HepG2 (cell line): ENCODE measurements around the gene GCLC. TPM values are rescaled to one million over a fixed set of nuclear protein-coding genes. Genes with fewer than 3 reads are reported as not detected.
A peak's percentile ranks its signal among the peaks of the same experiment; 100 is the strongest.

Experiments used
- CBFB ChIP-seq: sonication (generic); formaldehyde crosslinking; IDR thresholded peaks from 2 replicates; pipeline ENCODE4 v1.4.0; 2020; ENCODE audit warnings: missing genetic modification reagents
- DMAP1 ChIP-seq: IDR thresholded peaks from 2 replicates; pipeline ENCODE4 v1.6.1; 2016
- EEA1 ChIP-seq: sonication (generic); formaldehyde crosslinking; IDR thresholded peaks from 2 replicates; pipeline ENCODE4 v1.5.1; 2020; ENCODE audit warnings: mild to moderate bottlenecking, missing genetic modification reagents, borderline replicate concordance
- ISX ChIP-seq: sonication (generic); formaldehyde crosslinking; conservative IDR thresholded peaks from 2 replicates; pipeline ENCODE4 v1.5.0; 2020; ENCODE audit warnings: missing genetic modification reagents
- MBNL3 ChIP-seq: fragments of 250-450 bp; sonication (Bioruptor Pico); conservative IDR thresholded peaks from 2 replicates; pipeline ENCODE4 v1.8.0; 2022; ENCODE audit warnings: mild to moderate bottlenecking, inconsistent platforms
- MTA3 ChIP-seq: sonication (generic); formaldehyde crosslinking; IDR thresholded peaks from 2 replicates; pipeline ENCODE4 v1.4.0; 2020; ENCODE audit warnings: missing genetic modification reagents
- PAF1 ChIP-seq: IDR thresholded peaks from 2 replicates; pipeline ENCODE4 v1.6.1; 2016; ENCODE audit warnings: missing genetic modification reagents, missing compliant biosample characterization
- SKI ChIP-seq: fragments of 450-650 bp; IDR thresholded peaks from one replicate; pipeline ENCODE4 v1.6.1; 2018; ENCODE audit warnings: mild to moderate bottlenecking; ENCODE audit not compliant: partially characterized antibody
- SP2 ChIP-seq: sonication (generic); formaldehyde crosslinking; IDR thresholded peaks from 2 replicates; pipeline ENCODE4 v1.5.1; 2020; ENCODE audit warnings: mild to moderate bottlenecking, missing genetic modification reagents
- SPEN ChIP-seq: sonication (generic); formaldehyde crosslinking; IDR thresholded peaks from 2 replicates; pipeline ENCODE4 v1.5.1; 2020; ENCODE audit warnings: low read depth, mild to moderate bottlenecking, missing genetic modification reagents
- ZIK1 ChIP-seq: sonication (generic); formaldehyde crosslinking; IDR thresholded peaks from 2 replicates; pipeline ENCODE4 v1.5.0; 2020; ENCODE audit warnings: mild to moderate bottlenecking, low read depth, missing genetic modification reagents, borderline replicate concordance
- ZNF335 ChIP-seq: sonication (generic); formaldehyde crosslinking; IDR thresholded peaks from 2 replicates; pipeline ENCODE4 v1.4.0; 2020; ENCODE audit warnings: missing genetic modification reagents
- ZNF530 ChIP-seq: sonication (generic); formaldehyde crosslinking; IDR thresholded peaks from 2 replicates; pipeline ENCODE4 v1.5.0; 2020; ENCODE audit warnings: low read depth, mild to moderate bottlenecking, missing genetic modification reagents
- ZNF607 ChIP-seq: sonication (generic); formaldehyde crosslinking; IDR thresholded peaks from 2 replicates; pipeline ENCODE4 v1.5.1; 2020; ENCODE audit warnings: missing genetic modification reagents, mild to moderate bottlenecking, borderline replicate concordance
- ZNF761 ChIP-seq: sonication (generic); formaldehyde crosslinking; conservative IDR thresholded peaks from 2 replicates; pipeline ENCODE4 v1.4.0; 2020; ENCODE audit warnings: mild to moderate bottlenecking, missing genetic modification reagents
- polyA plus RNA-seq, 8 experiments: library from polyadenylated mRNA; depleted of rRNA in 3 of 8; stranded (reverse) in 7 of 8; unstranded in 1 of 8; fragments of >200 nt; fragmentation: Illumina TruSeq in 4 of 8; extraction: Trizol in 4 of 8; gene quantifications; 2 replicates each; pipeline versions ENCODE4 v1.2.1 to v1.2.3, GENCODE V29; 2011 to 2016; ENCODE audit warnings: low read depth in 4 of 8, missing spikeins in 1 of 8, mixed read lengths in 1 of 8; ENCODE audit not compliant: insufficient read depth in 1 of 8
- total RNA-seq, 5 experiments: library from RNA; depleted of rRNA; stranded (reverse); fragments of >200 nt; fragmentation: Illumina TruSeq; extraction: Trizol; gene quantifications; 2 replicates each; pipeline ENCODE4 v1.2.3, GENCODE V29; 2016; ENCODE audit warnings: low read depth in 1 of 5
- TF ChIP-seq, protein P1 (sequence below): sonication (generic); formaldehyde crosslinking; IDR thresholded peaks from 2 replicates; pipeline ENCODE4 v1.5.0; 2020; ENCODE audit warnings: mild to moderate bottlenecking, low read depth, missing genetic modification reagents, borderline replicate concordance
- TF ChIP-seq, protein P2 (sequence below): sonication (generic); formaldehyde crosslinking; IDR thresholded peaks from 2 replicates; pipeline ENCODE4 v1.8.1; 2023; ENCODE audit warnings: mild to moderate bottlenecking, moderate library complexity, missing genetic modification reagents
- TF ChIP-seq, protein P3 (sequence below): sonication (generic); formaldehyde crosslinking; IDR thresholded peaks from 2 replicates; pipeline ENCODE4 v1.5.0; 2020; ENCODE audit warnings: mild to moderate bottlenecking, missing genetic modification reagents, borderline replicate concordance

GCLC gene
- total and polyA plus RNA-seq, 2 of the 13 experiments (the other 11 are each of a cell fraction or from before 2014, with no cell fraction given) = 35.3 to 84.6 TPM

DNA sequence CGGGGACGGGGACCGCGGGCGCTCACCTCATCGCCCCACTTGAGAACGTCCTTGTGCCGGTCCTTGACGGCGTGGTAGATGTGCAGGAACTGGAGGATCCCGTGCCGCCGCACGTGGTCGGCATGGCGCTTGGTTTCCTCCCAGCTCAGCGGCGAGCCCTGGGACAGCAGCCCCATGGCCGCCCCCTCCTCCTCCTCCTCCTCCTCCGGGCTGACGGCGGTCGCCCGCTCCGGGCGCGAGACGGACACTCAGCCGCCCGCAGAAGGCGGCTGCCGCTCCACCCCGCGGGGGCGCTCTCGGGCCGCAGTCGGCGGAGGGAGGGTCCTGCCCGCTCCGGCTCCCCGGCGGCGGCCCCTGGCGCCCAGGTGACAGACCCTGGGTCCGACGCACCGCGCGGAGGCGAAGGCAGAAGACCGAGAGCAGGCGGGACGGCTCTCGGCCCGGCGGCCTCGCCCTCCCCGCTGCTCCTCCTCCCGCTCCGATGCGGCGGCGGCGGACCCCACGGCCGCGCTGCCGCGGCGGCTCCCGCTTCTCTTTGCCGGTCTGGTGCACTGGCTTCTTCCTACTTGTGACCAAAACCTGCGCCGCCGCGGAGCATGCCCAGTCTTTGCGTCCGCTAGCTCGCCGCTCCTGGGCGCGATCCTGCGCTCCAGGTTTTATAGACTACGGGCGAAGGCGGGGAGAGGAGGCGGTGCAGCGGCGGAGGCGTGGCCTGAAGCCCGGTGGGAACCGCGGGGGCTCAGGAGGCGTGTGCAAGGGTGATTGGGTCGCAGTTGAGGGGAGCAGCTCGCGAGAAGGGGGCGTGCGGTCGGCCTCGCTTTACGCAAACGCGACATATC lies at the start of gene GCLC (continued):
- peak; percentile 88 for TF ChIP-seq ZIK1 (CRISPR knock-in tag)
- no peak for TF ChIP-seq ISX (CRISPR knock-in tag)
- no peak for TF ChIP-seq ZNF530
- no peak for TF ChIP-seq MTA3 (CRISPR knock-in tag)
- TF ChIP-seq SP2 = 0 out of 2 replicates have a peak, but pooled peaks have one; percentile 14
- peak; percentile 92 for TF ChIP-seq ZNF335
- peak; percentile 92 for TF ChIP-seq DMAP1 (CRISPR knock-in tag)
- TF ChIP-seq PAF1 (CRISPR knock-in tag) = no peak
- TF ChIP-seq SKI = peak; percentile 90
- peak; percentile 97 for TF ChIP-seq SPEN (CRISPR knock-in tag)
- TF ChIP-seq ZNF607 (CRISPR knock-in tag) = peak; percentile 86
- TF ChIP-seq ZNF761 (CRISPR knock-in tag) = peak; percentile 98
- no peak for TF ChIP-seq MBNL3 (CRISPR knock-in tag)
- TF ChIP-seq, protein P1, sequence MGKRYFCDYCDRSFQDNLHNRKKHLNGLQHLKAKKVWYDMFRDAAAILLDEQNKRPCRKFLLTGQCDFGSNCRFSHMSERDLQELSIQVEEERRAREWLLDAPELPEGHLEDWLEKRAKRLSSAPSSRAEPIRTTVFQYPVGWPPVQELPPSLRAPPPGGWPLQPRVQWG (CRISPR knock-in tag) = no peak
- TF ChIP-seq, protein P2, sequence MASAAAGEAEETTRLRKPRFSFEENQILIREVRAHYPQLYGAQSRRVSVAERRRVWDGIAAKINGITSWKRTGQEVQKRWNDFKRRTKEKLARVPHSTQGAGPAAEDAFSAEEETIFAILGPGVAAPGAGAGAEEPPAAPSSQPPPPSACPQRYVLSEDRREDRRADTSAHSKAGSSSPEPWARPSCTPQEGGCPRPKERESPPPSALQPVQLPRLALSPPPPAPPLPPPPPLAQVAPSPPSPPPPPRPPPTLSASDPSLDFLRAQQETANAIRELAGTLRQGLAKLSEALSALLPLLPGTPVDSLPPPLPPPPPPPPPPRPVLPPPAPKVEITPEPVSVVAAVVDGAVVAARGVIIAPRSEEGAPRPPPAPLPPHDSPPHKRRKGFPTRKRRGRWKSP (CRISPR knock-in tag) = peak; percentile 97
- peak; percentile 90 for TF ChIP-seq EEA1 (CRISPR knock-in tag)
- peak; percentile 78 for TF ChIP-seq CBFB
- TF ChIP-seq, protein P3, sequence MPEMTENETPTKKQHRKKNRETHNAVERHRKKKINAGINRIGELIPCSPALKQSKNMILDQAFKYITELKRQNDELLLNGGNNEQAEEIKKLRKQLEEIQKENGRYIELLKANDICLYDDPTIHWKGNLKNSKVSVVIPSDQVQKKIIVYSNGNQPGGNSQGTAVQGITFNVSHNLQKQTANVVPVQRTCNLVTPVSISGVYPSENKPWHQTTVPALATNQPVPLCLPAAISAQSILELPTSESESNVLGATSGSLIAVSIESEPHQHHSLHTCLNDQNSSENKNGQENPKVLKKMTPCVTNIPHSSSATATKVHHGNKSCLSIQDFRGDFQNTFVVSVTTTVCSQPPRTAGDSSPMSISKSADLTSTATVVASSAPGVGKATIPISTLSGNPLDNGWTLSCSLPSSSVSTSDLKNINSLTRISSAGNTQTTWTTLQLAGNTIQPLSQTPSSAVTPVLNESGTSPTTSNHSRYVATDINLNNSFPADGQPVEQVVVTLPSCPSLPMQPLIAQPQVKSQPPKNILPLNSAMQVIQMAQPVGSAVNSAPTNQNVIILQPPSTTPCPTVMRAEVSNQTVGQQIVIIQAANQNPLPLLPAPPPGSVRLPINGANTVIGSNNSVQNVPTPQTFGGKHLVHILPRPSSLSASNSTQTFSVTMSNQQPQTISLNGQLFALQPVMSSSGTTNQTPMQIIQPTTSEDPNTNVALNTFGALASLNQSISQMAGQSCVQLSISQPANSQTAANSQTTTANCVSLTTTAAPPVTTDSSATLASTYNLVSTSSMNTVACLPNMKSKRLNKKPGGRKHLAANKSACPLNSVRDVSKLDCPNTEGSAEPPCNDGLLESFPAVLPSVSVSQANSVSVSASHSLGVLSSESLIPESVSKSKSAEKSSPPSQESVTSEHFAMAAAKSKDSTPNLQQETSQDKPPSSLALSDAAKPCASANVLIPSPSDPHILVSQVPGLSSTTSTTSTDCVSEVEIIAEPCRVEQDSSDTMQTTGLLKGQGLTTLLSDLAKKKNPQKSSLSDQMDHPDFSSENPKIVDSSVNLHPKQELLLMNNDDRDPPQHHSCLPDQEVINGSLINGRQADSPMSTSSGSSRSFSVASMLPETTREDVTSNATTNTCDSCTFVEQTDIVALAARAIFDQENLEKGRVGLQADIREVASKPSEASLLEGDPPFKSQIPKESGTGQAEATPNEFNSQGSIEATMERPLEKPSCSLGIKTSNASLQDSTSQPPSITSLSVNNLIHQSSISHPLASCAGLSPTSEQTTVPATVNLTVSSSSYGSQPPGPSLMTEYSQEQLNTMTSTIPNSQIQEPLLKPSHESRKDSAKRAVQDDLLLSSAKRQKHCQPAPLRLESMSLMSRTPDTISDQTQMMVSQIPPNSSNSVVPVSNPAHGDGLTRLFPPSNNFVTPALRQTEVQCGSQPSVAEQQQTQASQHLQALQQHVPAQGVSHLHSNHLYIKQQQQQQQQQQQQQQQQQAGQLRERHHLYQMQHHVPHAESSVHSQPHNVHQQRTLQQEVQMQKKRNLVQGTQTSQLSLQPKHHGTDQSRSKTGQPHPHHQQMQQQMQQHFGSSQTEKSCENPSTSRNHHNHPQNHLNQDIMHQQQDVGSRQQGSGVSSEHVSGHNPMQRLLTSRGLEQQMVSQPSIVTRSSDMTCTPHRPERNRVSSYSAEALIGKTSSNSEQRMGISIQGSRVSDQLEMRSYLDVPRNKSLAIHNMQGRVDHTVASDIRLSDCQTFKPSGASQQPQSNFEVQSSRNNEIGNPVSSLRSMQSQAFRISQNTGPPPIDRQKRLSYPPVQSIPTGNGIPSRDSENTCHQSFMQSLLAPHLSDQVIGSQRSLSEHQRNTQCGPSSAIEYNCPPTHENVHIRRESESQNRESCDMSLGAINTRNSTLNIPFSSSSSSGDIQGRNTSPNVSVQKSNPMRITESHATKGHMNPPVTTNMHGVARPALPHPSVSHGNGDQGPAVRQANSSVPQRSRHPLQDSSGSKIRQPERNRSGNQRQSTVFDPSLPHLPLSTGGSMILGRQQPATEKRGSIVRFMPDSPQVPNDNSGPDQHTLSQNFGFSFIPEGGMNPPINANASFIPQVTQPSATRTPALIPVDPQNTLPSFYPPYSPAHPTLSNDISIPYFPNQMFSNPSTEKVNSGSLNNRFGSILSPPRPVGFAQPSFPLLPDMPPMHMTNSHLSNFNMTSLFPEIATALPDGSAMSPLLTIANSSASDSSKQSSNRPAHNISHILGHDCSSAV = no peak
